Right renal pelvis (tissue), 4 donors: ENCODE results near the gene MPP2. TPM values are rescaled to one million over a fixed set of nuclear protein-coding genes. Genes with fewer than 3 reads are reported as not detected.
"Not testable (repeated sequence)": the region's sequence is repeated elsewhere in the genome, so short reads cannot be mapped to it uniquely, and the experiment has no call there.

Source experiments
- DNase-seq, 4 donors: peaks; one replicate each; pipeline ENCODE4 v3.0.0-alpha.2; 2013; ENCODE audit warnings: low read depth in 4 of 4, low spot score in 3 of 4, missing footprints in 1 of 4
- polyA plus RNA-seq, 4 donors: library from polyadenylated mRNA; unstranded; fragments of 120-200 nt; gene quantifications; one replicate each; pipeline ENCODE4 v1.2.1, GENCODE V29; 2013; ENCODE audit not compliant: insufficient read length in 4 of 4

Gene MPP2
- polyA plus RNA-seq, 4 donors = 5.7 to 7.5 (median 5.9) TPM

GRCh38 chr17:43878260-43879175 is 28.8 kb downstream of the MPP2 start:
- peak; percentile 40 to 63 (median 47) for DNase-seq

GRCh38 chr17:43877451-43878155 is 29.7 kb downstream of the MPP2 start:
- DNase-seq = no peak

GRCh38 chr17:43877031-43877430 is 30.3 kb downstream of the MPP2 start:
- no peak for DNase-seq

GRCh38 chr17:43875476-43876147 is 31.7 kb downstream of the MPP2 start:
- DNase-seq = no peak

GRCh38 chr17:43874293-43874692 is 33.0 kb downstream of the MPP2 start:
- DNase-seq = no peak

GRCh38 chr17:43873815-43874214 is 33.5 kb downstream of the MPP2 start:
- DNase-seq = no peak

- no peak for DNase-seq
Measured at GRCh38 chr17:43873091-43873490, 34.2 kb downstream of the MPP2 start.

- DNase-seq = no peak
Measured at GRCh38 chr17:43871946-43872690, 35.2 kb downstream of the MPP2 start.

GRCh38 chr17:43869031-43869430 is 38.3 kb downstream of the MPP2 start:
- DNase-seq = not testable (repeated sequence)

- DNase-seq = no peak
Measured at GRCh38 chr17:43868226-43868994, 38.9 kb downstream of the MPP2 start.

GRCh38 chr17:43864161-43864984 is 43.0 kb downstream of the MPP2 start:
- DNase-seq = no peak

- no peak for DNase-seq
Measured at GRCh38 chr17:43861960-43862359, 45.4 kb downstream of the MPP2 start.

- DNase-seq = no peak
Measured at GRCh38 chr17:43860927-43861622, 46.3 kb downstream of the MPP2 start.

- DNase-seq = no peak
Measured at GRCh38 chr17:43860077-43860725, 47.1 kb downstream of the MPP2 start.

- DNase-seq = no peak
Measured at GRCh38 chr17:43857957-43858600, 49.3 kb downstream of the MPP2 start.

- no peak for DNase-seq
Measured at GRCh38 chr17:43857141-43857540, 50.2 kb downstream of the MPP2 start.

GRCh38 chr17:43856141-43856540 is 51.2 kb downstream of the MPP2 start:
- DNase-seq = no peak
